ENCODE measurements around the gene ELOVL1. TPM values are rescaled to one million over a fixed set of nuclear protein-coding genes. Genes with fewer than 3 reads are reported as not detected.

Gene ELOVL1
- total RNA-seq, 2 donors from 2014 or later, result 165 to 176 TPM

DNA sequence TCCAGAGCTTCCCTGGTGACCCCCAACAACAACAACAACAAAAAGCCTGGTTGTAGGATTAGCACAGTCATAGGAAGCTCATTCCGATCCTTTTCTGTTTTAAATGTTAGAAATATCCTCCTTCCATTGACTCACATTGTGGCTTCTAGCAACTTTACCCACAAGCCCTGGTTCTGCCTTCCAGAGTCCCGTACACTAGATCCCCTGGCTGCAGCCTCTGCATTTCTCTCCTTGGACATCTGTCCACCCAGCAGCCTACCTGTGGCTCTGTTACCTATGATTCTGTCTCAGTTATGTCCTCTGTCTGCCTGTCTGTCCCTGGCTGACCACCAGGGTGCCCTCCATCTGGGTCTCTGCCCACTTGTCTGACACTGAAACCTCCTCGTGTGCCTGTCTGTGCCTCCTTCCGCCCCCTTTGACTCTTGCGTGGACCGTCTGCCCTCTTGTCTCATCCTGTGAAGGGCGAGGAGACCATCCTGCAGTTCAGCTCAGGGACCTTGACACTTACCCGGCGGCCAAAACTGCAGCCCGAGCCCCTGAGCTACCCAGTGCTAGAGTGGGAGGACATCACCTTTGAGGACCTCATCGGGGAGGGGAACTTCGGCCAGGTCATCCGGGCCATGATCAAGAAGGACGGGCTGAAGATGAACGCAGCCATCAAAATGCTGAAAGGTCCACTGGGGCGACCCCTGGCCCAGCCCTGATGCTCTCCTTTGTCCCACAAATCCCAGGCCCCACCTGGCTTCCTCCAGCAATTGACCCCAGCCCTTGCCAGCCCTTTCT, 50.9 kb downstream of the ELOVL1 start:
- intact Hi-C loops (cut with DNase I), result no loop called here
- TF ChIP-seq, protein P1, sequence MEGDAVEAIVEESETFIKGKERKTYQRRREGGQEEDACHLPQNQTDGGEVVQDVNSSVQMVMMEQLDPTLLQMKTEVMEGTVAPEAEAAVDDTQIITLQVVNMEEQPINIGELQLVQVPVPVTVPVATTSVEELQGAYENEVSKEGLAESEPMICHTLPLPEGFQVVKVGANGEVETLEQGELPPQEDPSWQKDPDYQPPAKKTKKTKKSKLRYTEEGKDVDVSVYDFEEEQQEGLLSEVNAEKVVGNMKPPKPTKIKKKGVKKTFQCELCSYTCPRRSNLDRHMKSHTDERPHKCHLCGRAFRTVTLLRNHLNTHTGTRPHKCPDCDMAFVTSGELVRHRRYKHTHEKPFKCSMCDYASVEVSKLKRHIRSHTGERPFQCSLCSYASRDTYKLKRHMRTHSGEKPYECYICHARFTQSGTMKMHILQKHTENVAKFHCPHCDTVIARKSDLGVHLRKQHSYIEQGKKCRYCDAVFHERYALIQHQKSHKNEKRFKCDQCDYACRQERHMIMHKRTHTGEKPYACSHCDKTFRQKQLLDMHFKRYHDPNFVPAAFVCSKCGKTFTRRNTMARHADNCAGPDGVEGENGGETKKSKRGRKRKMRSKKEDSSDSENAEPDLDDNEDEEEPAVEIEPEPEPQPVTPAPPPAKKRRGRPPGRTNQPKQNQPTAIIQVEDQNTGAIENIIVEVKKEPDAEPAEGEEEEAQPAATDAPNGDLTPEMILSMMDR (IDR thresholded peaks at IDR 0.05), result no peak
- no peak overlapping the region for H3K9ac ChIP-seq (ENCODE audit: low read depth in 2 of 2, low read length in 2 of 2)

DNA sequence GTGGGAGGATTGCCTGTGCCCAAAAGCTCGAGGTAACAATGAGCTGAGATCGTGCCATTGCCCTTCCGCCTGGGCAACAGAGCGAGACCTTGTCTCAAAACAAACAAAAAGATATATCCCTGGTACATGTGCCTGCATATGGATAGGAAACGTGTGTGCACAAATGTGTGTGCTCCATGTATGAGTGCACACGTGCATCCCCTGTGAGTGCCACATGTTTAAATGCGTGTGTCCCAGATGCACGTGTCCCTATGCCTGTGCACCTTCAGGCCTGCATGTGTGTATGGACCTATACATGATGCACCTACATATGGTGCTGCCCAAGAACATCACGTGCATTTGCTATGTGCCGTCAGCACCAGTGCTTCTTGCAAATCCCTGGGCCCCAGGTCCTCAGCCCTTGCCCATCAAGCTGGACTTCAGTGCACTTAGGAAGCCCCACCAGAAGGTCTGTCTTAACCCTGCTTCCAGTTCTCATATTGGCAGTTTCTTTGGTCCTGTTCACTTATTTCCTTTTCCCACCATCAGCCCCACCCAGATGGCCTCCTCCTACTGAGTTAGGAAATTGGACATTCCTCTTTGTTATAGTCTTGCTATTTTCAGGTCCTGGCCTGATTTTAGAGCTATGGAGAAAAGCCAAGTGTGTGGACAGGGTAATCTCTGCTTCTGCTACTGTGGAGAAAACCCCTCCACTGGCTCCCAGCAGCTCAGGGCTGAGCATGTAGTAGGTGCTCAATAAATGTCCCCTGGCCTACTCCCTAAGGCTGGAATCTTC, 51.7 kb downstream of the ELOVL1 start:
- Histone ChIP-seq H3K27me3 (no peaks in the 10 kb centered on the region), H3K27ac (no peak overlapping the region), H3K4me1 (no peaks in the 10 kb centered on the region), H3K4me3 (no peak overlapping the region), H3K9ac (ENCODE audit: low read depth in 2 of 2, low read length in 2 of 2) (no peak overlapping the region), H3K9me3 (no peaks in the 10 kb centered on the region), H3K36me3 (no peaks in the 10 kb centered on the region)
- TF ChIP-seq, protein P1 (IDR thresholded peaks at IDR 0.05), result no peak
- DNase-seq, result no peak
- intact Hi-C loops (cut with DNase I), result no loop called here

More for the DNA sequence above, 50.9 kb downstream of the ELOVL1 start:
- Histone ChIP-seq H3K9me3 (no peaks in the 10 kb centered on the region), H3K27me3 (no peaks in the 10 kb centered on the region), H3K36me3 (no peaks in the 10 kb centered on the region), H3K4me3 (no peak overlapping the region), H3K4me1 (no peaks in the 10 kb centered on the region), H3K27ac (no peak overlapping the region)
- DNase-seq, result no peak

DNA sequence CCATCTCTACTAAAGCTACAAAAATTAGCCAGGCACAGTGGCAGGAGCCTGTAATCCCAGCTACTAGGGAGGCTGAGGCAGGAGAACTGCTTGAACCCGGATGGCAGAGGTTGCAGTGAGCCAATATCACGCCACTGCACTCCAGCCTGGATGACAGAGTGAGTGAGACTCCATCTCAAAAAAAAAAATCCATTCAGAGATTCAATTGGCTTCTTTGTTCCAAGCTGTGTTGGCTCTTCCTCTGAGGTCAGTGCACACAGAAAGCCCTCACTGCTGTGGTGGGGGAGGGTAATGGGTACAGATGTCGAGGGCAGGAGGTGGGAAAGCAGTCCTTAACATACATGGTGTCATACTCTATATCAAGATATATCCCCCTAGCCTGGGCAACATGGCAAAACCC, 52.3 kb downstream of the ELOVL1 start:
- no peaks in the 10 kb centered on the region for H3K36me3 ChIP-seq
- no peak overlapping the region for H3K9ac ChIP-seq (ENCODE audit: low read depth in 2 of 2, low read length in 2 of 2)
- H3K4me3 ChIP-seq, result no peak overlapping the region
- no peaks in the 10 kb centered on the region for H3K27me3 ChIP-seq
- H3K4me1 ChIP-seq, result no peaks in the 10 kb centered on the region
- no peak overlapping the region for H3K27ac ChIP-seq
- no peak for DNase-seq
- TF ChIP-seq, protein P1 (IDR thresholded peaks at IDR 0.05), result no peak
- H3K9me3 ChIP-seq, result no peaks in the 10 kb centered on the region
- intact Hi-C loops (cut with DNase I), result no loop called here

DNA sequence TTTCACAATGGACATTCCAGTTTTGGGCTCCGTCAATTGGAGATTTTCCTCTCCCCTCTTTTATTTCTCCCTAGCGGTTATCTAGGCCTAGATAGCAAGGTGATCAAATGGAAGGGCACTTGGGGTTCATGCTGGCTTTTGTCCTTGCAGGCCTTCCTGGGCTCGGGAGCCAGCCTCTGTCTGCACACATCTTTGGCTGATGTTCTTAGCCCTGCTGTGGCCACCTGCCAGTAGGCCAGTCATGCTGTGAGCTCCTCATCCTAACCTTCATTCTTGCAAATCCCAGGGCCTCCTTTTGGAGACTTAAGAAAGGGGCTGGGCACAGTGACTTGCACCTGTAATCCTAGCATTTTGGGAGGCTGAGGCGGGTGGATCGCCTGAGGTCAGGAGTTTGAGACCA, 53.6 kb downstream of the ELOVL1 start:
- Histone ChIP-seq H3K9me3 (no peaks in the 10 kb centered on the region), H3K4me1 (no peaks in the 10 kb centered on the region), H3K9ac (ENCODE audit: low read depth in 2 of 2, low read length in 2 of 2) (no peak overlapping the region), H3K4me3 (no peak overlapping the region), H3K36me3 (no peaks in the 10 kb centered on the region), H3K27ac (no peak overlapping the region), H3K27me3 (no peaks in the 10 kb centered on the region)
- TF ChIP-seq, protein P1 (IDR thresholded peaks at IDR 0.05), result no peak
- intact Hi-C loops (cut with DNase I), result no loop called here
- no peak for DNase-seq

DNA sequence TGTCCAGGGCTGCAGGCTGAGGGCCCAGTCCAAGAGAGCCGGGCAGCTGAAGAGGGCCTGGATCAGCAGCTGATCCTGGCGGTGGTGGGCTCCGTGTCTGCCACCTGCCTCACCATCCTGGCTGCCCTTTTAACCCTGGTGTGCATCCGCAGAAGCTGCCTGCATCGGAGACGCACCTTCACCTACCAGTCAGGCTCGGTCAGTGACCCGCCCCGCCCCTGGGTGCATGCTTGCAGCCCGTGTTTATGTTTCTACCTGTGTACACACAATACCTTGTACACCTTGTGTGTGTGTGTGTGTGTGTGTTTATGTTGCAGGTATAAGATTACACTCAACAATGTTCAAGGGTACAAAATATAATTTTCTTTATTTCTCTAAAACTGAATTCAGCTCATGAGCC, 54.0 kb downstream of the ELOVL1 start:
- H3K9me3 ChIP-seq, result no peaks in the 10 kb centered on the region
- TF ChIP-seq, protein P1 (IDR thresholded peaks at IDR 0.05), result no peak
- DNase-seq, result peak; percentile 68
- H3K4me3 ChIP-seq, result no peak overlapping the region
- no peak overlapping the region for H3K27ac ChIP-seq
- H3K27me3 ChIP-seq, result no peaks in the 10 kb centered on the region
- intact Hi-C loops (cut with DNase I), result no loop called here
- no peaks in the 10 kb centered on the region for H3K36me3 ChIP-seq
- no peak overlapping the region for H3K9ac ChIP-seq (ENCODE audit: low read depth in 2 of 2, low read length in 2 of 2)
- no peaks in the 10 kb centered on the region for H3K4me1 ChIP-seq

Small RNA genes within 50 kb of the gene (microRNA-seq; reads per million reads assigned to microRNA genes)
- gene MIR6734, result 3.9 reads per million

Other genes with a start within 250 kb of the ELOVL1 start
- gene EBNA1BP2, start 195.7 kb downstream of the ELOVL1 start, total RNA-seq, result 10 to 100 TPM; 28.4 to 85.4 TPM
- under 1 TPM in 1 of 2 donors, not detected in 1; 0.66 TPM for gene CFAP57, start 195.7 kb downstream of the ELOVL1 start, total RNA-seq
- 10 to 100 TPM; 59.8 to 80.0 TPM for gene TMEM125, start 98.0 kb downstream of the ELOVL1 start, total RNA-seq
- gene C1orf210, start 82.4 kb downstream of the ELOVL1 start, total RNA-seq, result 10 to 100 TPM; 67.4 to 94.3 TPM
- 1 to 10 TPM; 5.1 to 7.6 TPM for gene TIE1, start 67.0 kb downstream of the ELOVL1 start, total RNA-seq
- under 1 TPM in 1 of 2 donors, not detected in 1; 0.12 TPM for gene MPL, start 30.2 kb downstream of the ELOVL1 start, total RNA-seq
- 100 to 1,000 TPM in 1 of 2 donors, 10 to 100 TPM in 1; 42.6 to 201 TPM for gene CDC20, start 9.0 kb downstream of the ELOVL1 start, total RNA-seq
- gene MED8, start 21.8 kb upstream of the ELOVL1 start, total RNA-seq, result 10 to 100 TPM; 39.2 to 51.3 TPM
- gene SZT2, start 21.9 kb upstream of the ELOVL1 start, total RNA-seq, result 10 to 100 TPM; 34.8 to 50.5 TPM
- 10 to 100 TPM; 50.8 to 55.6 TPM for gene HYI, start 85.9 kb upstream of the ELOVL1 start, total RNA-seq
- 100 to 1,000 TPM; 351 to 449 TPM for gene PTPRF, start 162.9 kb upstream of the ELOVL1 start, total RNA-seq